ENCODE measurements around the gene GIPC2.

Gene GIPC2

DNA sequence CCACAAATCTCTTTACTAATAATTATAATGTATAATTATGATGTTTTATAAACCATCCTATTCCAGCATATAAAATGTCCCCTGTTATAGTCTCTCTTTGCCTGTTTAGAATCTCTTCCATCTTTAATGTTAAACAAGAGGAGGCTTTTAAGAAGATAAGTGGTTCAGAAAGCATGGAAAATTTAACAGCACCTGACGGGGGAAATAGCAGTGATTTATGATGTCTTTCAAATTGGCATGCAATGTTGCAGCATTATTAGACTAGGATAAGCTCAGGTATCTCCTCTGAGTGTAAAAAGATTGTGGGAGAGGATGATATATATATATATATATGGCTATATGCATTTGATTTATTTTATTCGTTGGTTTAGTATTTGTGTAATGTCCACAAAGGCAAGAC lies 24.4 kb downstream of the GIPC2 start:
- DNase-seq, result no peak

DNA sequence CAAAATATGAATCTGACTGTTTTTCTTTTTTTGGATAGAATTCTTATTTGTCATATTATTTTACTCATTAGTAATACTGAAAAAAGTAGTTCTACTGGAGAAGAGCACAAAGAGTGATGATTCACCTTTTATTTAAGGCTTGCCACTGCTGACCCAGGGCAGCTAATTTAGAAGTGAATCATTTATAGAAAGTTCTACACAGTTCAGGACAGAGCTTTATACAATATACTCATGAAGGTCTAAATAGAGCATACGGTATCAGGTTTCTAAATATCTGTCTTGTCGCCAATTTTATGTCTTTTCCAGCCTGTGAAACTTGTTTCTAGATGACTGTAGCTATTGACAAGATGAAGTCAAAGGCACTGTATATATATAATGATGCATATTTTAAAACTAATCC lies 25.0 kb downstream of the GIPC2 start:
- no peak for DNase-seq

DNA sequence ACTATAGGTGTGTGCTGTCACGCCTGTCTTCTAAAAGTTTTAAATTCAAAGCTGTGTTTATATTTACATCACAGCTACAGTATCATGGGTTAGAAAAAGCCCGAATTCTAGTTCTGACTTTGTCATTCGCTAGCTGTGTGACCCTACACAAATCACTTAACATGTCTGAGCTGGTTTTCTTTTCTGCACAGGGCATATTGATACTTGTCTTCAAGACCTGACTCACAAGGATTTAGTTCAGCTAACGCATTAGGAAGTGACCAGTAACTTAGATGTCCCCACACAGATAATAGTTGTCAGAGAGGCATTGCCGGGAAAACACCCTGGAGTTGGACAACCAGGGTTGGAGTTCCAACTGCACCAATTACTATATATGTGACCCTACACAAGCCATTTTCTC lies 25.9 kb downstream of the GIPC2 start:
- DNase-seq, result no peak

DNA sequence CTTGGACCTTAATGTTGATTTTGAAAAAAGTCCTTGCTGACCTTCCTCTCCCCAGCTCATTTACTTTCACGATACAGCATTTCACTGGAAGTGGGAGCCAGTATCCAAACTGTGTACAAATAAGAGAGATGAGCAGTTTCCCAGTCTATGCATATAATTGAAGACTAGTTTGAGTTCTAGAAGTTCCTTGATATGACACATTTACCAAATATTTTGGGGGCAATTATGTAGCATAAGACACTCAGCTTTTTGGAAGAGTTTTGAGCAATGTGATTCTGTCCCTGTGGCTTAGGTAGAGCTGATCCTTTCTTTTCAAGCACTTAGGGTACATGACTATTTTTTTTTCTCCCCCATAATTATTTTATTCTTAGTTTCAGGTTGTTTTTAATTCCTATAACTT lies 26.4 kb downstream of the GIPC2 start:
- DNase-seq, result no peak

DNA sequence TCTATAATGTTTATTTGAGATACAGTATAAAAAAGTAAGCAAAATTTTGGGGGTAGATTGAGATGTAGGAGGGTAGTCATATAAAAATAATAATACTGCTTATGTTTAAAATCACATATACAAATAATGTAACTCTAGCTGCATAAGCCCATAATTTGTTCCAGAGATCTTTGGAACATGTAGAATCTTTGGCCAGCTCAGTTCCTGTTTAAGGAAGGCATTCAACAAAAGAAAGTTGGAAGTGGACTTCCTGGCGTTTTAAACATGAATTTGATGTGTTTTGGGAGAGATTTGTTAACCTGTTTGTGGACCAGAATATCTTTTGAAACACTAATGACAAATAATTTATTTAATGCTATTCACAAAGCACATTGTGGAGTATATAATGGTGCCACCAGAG lies 27.7 kb downstream of the GIPC2 start:
- no peak for DNase-seq

DNA sequence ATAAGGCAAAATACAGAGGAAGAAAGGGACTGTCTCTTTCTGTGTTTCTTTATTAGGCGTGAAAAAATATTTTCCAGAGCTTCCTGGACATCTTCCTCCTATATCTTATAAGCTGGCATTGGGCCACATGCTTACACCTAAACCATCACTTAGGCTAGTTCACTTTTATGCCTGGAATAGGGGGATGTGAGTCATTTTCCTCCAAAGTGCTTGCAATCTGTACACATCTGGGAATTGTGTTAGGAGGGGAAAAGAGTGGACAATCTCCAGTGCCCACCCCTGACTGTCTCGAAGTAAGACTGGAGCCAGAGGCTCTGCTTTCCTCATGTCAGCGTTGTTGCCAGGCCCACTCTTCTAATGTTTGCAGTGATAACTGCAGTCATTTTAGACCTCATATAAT lies 29.9 kb downstream of the GIPC2 start:
- DNase-seq, result no peak

DNA sequence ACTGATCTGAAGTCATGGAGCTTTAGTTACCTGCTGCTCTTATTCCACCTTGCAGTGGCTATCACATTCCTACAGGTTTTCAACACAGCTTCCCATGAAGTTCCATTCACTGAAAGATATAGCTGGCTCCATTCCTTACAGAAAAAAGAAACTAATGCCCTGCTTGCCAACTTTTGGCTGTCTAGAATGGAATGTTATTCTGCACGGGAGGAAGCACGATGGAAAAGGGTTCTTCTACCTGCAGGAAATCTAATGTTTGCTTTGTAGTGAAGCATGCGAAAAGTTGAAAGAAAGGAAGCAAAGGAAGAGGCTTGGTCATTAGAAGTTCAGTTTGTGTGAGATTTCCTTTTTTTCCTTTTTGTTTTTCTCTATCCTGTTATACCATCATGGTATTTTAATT lies 32.6 kb downstream of the GIPC2 start:
- no peak for DNase-seq

DNA sequence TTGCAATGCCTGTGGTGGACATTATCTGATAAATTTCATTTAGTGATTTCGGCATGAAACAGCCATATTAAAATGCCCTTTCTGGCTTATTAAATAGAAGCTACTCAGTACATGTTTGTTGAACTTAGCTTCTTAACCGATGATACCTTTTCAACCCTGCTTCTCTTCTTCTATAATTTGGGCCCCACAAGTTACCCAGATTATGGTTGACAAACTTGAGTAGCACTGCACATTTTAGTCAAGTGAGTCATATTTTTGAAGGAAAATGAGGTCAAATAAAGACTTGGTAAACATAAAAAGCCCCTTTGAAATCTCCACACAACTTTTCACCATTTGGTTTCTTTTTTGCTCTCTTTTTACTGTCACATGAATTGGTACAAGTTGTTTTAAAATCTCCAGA lies 33.8 kb downstream of the GIPC2 start:
- DNase-seq, result no peak

DNA sequence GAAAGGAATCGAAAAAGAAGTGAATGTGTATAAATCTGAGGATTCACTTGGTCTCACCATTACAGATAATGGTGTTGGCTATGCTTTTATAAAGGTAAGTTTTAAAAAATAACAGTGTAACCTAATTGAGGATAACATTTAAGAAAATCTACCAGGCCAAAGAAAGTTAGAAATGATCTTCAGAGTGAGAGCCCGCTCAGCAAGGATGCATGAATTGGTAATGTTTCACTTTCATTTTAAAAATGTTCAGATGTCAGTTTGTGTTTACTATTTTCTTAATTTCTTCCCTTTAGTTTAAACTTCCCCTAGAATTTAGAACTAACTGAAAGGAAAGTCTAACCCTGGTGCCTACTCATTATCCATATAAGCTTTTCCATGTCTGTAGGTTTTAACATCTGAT lies 35.0 kb downstream of the GIPC2 start:
- DNase-seq, result no peak

DNA sequence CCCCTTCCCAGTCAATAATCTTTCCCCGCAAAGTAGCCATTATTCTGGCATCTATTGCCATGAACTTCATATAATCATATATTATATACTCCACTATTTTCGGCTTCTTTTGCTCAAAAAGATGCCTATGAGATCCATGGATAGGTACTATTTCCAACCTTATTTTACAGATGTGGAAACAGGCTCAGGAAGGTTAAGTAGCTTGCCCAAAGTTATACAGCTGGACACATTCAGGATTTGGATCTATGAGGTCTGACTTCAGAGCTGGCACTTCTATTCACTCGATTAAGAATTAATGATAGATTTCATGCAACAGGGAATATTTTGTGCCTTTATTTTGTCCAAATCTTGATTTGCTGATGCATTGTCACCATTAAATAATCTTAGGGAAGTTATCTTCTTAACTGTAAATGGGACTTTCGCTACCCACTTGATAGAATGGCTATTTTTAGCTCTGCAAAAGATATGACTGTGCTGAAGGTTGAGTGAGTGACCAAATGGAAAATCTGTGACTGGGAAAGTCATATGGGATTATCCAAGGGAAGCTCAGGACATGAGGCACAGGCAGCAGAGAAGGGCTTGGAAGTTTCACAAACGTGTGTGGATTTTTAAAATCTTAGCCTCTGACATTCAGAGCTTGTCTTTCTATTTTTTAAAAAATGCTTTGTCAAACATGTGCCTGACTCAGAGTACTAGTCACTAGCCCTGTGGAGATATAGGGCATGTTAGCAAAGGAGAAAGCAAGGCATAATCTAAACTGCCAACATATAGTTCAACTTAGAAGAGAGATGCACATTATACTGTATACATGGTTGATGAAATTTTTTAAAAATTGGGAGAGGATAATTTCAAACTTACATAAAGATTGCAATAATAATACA lies 36.5 kb downstream of the GIPC2 start:
- DNase-seq, result no peak

DNA sequence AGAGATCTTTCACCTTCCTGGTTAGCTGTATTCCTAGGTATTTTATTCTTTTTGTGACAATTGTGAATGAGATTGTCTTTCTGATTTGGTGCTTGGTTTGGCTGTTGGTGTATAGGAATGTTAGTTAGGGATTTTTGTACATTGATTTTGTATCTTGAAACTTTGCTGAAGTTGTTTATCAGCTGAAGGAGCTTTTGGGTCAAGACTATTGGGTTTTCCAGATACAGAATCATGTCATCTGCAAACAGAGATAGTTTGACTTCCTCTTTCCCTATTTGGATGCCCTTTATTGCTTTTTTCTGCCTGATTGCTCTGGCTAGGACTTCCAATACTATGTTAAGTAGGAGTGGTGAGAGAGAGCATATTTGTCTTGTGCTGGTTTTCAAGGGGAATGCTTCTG lies 38.9 kb downstream of the GIPC2 start:
- DNase-seq, result peak; percentile 40

DNA sequence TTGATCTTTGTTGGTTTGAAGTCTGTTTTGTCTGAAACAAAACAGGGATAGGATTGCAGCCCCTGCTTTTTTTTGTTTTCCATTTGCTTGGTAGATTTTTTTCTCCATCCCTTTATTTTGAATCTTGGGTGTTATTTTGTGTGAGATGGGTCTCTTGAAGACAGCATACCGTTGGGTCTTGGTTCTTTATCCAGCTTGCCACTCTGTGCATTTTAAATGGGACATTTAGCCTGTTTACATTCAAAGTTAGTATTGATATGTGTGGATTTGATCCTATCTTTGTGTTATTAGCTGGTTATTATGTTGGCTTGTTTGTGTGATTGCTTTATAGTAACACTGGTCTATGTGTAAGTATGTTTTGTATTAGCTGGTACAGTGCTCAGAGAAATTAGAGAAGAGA lies 40.9 kb downstream of the GIPC2 start:
- DNase-seq, result no peak

DNA sequence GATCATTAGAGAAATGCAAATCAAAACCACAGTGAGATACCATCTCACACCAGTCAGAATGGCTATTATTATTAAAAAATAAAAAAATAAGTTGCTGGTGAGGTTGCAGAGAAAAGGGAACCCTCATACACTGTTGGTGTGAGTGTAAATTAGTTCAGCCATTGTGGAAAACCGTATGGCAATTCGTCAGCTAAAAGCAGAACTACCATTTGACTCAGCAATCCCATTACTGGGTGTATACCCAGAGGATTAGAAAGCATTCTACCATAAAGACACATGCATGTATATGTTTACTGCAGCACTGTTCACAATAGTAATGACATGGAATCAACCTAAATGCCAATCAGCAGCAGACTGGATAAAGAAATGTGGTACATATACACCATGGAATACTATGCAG lies 42.2 kb downstream of the GIPC2 start:
- no peak for DNase-seq

DNA sequence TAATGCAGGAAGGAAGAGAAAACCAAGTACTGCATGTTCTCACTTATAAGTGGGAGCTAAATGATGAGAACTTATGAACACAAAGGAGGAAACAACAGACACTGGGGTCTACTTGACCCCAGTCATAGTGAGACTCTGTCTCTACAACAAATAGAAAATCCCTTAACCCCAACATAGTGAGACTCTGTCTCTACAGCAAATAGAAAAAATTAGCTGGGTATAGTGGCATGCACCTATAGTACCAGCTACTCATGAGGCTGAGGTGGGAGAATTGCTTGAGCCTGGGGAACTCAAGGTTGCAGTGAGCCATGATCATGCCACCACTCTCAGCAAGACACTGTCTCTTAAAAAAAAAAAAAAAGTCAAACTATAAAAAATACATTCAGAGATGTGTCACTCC lies 42.7 kb downstream of the GIPC2 start:
- DNase-seq, result no peak

DNA sequence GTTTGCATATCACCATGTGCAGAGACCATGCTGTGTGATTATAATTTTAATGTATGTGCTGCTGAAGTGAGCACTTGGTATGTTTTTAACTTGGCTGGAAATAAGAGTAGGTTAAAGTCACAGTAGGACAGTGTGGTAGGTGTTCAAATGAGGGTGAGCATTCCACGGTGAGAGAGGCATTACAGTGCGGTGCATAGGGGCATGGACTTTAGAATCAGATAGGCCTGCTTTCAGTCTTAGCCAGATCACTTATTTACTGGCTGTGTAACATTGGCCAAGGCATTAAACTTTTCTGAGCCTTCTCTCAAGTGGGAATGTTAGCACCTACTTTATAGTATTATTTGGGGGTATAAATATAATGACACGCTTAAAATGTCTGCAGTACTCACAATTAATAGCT lies 43.2 kb downstream of the GIPC2 start:
- DNase-seq, result no peak

DNA sequence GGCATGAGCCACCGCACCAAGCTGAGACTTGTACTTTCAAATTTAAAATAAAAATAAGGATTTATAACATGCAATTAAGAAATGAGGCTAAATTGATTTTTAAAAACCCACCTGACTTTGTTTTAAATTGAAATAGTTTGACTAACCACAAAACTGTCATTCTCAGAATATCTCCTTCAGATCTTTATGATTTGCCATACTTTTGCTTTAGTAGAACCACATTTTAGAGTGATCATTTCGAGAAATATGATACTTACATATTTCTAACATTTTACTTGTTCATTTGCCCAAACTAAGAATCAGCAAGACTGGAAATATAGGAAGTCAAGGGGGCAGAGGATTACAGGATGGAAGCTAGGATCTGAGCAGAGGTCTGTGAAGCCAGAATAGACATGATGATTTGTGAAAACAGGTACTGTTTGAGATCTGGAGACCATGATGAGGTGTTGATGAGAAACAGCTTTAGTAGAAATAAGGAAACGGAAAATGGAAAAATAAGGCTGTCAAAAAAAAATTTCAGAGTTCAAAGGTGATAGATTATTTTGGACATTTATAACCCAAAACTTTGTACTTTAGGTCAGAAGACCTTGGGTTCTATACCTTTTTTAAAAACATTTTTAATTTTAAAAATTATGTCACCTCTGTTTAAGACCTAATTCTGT lies 44.8 kb downstream of the GIPC2 start:
- DNase-seq, result no peak

DNA sequence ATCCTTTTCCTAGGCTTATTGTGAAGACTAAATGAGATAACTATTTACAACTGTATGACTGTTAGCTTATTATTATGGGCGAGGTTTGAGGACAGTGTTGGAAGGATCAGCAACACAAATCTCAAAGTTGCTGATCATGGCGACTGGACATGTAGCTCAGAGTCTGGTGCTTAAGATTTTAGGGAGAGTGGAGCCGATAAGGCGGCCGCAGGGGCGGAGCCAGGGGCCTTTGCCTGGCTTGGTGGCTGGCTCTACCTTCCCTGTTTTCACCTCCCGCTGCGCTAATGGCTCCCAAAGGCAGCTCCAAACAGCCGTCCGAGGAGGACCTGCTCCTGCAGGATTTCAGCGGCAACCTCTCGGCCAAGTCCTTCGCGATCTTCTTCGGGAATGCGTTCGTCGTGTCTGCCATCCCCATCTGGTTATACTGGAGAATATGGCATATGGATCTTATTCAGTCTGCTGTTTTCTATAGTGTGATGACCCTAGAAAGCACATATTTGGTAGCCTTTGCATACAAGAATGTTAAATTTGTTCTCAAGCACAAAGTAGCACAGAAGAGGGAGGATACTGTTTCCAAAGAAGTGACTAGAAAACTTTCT lies 45.5 kb downstream of the GIPC2 start:
- DNase-seq, result no peak

DNA sequence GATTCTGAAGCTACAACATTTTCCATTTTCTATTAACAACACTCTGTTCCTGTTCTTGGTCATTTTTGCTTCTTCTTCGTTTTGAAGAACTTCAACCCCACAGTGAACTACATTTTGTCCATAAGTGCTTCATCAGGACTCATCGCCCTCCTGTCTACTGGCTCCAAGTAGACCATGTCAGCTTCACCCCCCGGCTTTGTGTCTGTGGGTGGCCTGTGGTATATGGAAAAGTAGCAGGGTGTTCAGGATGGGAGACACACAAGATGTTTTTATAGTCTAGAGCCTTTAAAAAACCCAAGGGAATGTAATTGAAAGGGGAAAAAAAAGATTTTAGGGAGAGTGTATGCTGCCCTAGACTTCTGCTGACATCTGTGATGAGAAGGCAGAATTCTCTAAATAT lies 46.1 kb downstream of the GIPC2 start:
- no peak for DNase-seq

DNA sequence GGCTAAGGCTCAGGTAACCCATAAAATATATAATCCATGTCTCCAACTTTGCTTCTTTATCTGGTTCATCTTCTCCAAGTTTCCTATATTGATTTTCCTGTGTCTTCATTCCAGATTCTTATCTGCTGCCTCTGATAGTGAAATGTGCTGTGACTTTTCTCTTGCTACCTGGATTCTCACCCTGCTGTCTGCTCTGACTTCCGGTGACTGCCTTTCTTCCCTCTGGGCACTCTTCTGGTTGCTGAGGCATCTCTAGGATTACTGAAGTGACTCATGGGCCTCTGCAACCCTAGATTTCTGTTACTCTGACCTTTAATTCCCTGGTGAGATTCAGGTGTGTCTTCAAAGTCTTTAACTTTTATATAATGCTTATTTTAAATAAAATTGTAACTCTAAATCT lies 46.9 kb downstream of the GIPC2 start:
- no peak for DNase-seq

DNA sequence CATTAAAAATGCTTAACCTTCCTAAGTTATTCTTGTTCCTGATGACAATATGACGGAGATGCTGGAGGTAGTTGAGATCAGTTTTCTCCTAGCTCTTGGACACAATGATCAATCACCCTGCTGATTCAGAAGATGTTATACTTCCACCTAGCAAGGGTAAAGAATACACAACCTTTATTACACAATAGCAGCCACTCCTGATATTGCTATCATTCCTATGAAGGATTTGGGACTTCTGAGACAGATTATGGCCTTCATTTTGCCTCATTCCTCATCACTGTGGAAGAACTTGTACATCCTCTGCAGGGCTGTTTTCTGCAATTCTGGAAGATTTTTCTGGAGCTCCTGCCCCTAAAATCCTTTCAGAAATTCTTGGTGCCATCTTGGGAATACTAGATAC lies 47.8 kb downstream of the GIPC2 start:
- DNase-seq, result no peak

DNA sequence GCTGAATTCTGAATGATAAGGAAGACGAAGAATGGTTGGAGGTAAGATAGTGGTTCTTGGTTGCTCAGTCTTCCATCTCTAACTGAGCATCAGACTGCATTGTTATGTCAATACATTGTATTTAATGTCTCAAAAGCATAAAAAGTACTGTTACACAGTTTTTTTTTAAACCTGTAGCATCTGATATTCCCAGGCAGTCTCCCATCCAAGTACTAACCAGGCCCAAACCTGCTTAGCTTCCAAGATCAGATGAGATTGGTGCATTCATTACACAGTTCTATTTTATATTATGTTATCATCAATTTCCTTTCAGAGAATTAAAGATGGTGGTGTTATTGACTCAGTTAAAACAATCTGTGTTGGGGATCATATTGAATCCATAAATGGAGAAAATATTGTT lies 48.9 kb downstream of the GIPC2 start:
- DNase-seq, result no peak

DNA sequence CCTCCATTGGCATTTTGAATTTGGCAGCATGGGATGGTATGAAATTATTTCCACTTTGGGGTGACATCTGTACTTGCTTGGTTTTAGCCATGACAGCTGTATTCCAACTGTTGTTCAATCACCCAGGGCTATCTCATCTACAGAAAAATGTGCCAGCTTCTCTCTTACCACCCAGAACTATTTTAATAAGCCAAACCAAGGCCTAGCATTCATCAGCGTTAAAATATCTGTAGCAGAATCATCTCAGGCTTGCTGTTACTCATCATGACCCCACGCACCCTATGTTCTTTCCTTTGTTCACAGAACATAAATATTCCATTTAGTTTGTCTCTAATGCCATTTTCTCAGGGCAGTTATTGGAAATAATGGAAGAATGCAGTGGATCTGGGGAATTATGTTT lies 49.8 kb downstream of the GIPC2 start:
- DNase-seq, result no peak

DNA sequence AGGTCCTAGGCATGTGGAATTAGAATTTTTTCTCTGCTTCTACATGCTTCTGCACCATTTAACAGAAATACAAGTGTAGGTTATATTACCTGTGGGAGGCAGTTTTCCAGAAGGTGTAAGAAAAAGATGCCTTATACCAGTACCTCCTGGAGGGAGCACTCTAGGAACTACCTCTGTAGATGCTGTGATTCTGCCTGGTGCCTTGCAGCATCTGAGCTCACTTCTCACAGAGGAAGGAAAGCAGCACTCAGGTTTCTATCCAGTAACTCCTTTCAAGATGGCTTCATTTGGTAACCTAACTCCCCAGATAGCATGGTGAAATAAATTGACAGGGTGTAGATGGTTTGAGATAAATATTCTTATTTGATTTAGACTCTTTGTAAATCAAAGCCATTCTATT lies 50.3 kb downstream of the GIPC2 start:
- DNase-seq, result no peak

DNA sequence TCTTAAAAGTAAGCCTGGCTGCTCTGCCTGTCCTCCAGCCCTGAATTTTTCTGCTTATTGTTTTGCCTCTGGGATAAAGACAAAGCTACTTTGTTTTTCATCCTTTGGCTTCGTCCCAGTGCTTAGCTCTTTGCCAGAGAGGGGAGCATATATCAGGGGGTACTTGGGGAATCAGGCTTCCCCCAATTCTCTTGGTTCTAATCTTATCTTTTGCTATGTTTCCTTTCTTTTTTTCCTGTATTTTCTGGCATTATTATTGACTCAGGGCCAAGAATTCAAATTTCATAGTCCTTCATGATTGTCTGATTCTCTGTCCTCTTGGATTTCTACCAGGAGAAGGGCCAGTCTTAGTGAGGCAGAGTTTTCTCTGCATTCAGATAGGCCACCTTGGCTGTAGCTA lies 51.2 kb downstream of the GIPC2 start:
- no peak for DNase-seq

Data from hematopoietic multipotent progenitor cell treated with erythropoietin and hydrocortisone succinate and interleukin-3 and kit ligand, for 4 days (in vitro differentiated cells).